Activated naive CD8-positive, alpha-beta T cell treated with anti-CD3 and anti-CD28 coated beads, Interleukin-2, amount 50 U/mL, for 16 hours (primary cell): ENCODE results near the gene CELA3A.
A peak's percentile ranks its signal among the peaks of the same experiment; 100 is the strongest.
"Not testable (repeated sequence)": the region's sequence is repeated elsewhere in the genome, so short reads cannot be mapped to it uniquely, and the experiment has no call there.

Experiments used
- DNase-seq: peaks from one replicate; pipeline ENCODE4 v3.0.0-alpha.2; 2020; ENCODE audit warnings: low read depth, low spot score

Gene CELA3A

DNA sequence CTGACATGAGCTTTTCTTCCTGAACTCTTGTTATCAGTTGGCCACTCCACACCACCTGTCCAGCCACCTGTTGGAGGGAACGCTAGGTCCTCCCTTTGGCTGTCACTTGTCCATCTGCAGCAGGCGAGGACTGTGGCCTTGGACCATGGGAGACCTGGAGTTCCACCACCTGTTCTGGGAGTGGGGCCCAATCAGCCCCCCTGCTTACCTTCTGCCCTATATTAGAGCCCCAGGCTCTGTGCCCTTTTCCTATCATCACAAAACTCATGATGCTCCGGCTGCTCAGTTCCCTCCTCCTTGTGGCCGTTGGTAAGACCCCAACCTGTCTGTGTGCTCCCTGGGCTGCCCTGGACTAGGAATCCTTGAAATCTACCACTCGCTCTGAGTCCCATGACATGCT is at the start of gene CELA3A:
CELA3A (plus strand) TSS at position 249 of the 400 bp plus-strand sequence; CDS start at position 267, 18 bp downstream.
- no peak for DNase-seq

- DNase-seq: no peak
These were observed 48.5 kb upstream of the CELA3A start for GRCh38 chr1:21952786-21953520.

DNA sequence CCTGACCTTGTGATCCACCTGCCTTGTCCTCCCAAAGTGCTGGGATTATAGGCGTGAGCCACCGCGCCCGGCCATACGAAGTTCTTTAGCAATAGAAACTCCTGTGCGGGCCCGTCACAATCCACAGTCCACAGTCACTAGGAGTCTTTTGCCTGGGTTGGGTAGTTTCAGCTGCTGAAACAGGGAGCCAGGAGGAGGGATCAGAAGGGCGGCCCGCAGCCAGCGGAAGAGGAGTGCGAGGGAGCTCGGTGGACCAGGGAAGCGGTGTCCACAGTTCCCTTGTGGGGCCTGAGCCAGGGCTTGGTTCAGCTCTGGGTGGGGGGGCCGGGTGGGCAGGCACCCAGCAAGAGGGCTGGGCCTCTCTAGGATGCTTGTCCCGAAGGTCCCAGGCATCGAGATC is 46.4 kb upstream of the CELA3A start:
- no peak for DNase-seq

GRCh38 chr1:21955501-21956281 is 45.8 kb upstream of the CELA3A start:
- DNase-seq: no peak

GRCh38 chr1:21956720-21957552 is 44.5 kb upstream of the CELA3A start:
- DNase-seq: peak; percentile 25

GRCh38 chr1:21961337-21961736 is 40.1 kb upstream of the CELA3A start:
- no peak for DNase-seq

GRCh38 chr1:21961799-21962198 is 39.7 kb upstream of the CELA3A start:
- DNase-seq: no peak

DNA sequence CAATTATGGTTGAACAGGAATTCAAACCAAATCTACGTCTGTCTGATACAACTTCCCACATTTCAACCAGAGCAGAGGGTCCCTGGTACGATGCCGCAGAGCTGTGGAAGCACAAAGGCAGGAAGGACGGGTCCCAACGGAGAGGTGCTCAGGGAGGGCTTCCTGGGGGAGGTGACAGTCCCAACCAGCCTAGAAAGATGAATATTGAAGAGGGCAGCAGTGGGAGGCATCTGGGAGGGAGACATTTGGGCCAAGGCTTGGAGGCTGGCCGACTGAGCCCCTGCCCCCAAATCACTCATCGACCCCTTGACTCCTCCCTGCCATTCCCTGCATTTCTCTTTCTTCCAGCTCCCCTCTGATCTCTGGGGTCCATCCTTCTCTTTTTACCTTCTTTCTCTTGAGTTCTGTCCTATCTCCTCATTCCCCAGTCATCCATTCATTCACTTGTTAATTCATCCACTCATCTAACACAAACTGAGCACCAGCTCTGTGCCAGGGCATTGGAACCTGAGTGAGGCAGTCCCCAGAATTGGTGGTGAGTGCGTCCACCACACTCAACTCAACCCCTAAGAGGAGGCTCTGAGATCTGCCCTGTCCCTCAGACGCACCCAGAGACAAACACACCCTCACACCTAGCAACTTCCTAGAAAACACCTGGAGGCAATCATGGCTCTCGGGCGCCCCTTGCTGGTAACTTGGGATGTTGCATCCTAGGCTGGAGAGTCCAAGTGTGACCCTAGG is 37.8 kb upstream of the CELA3A start:
- peak; percentile 61 for DNase-seq

DNA sequence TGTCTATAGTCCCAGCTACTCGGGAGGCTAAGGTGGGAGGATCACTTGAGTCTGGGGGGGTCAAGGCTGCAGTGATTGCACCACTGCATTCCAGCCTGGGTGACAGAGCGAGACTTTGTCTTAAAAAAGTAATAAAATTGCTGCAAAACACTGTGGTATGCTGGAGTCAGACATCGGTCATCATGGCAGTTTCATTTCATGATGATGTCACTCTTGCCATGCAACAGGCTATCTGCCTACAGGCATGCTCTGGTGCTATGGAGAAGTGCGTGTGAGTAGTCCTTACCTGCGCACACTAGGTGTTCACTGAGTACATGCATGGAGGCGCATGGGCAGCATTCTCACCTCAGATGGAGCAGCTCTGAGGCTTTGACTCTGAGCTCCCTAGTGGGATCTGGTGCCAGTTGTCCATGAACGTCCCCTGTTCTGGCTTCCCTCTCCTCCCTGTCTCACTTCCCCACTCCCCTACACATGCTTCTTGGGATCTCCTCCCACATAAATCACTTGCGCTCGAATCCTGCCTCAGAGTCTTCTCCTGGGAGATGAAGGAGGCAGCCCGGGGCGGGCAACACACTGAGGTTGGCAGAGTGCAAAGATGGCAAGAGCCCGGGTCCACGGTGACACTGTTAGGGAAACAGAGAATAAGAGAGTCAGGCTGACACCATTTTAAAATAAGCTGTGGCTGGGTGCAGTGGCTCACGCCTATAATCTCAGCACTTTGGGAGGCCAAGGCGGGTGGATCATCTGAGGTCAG is 35.0 kb upstream of the CELA3A start:
- DNase-seq: no peak

GRCh38 chr1:21967216-21967615 is 34.2 kb upstream of the CELA3A start:
- not testable (repeated sequence) for DNase-seq

- not testable (repeated sequence) for DNase-seq
These were observed 32.4 kb upstream of the CELA3A start for GRCh38 chr1:21969066-21969465.

DNA sequence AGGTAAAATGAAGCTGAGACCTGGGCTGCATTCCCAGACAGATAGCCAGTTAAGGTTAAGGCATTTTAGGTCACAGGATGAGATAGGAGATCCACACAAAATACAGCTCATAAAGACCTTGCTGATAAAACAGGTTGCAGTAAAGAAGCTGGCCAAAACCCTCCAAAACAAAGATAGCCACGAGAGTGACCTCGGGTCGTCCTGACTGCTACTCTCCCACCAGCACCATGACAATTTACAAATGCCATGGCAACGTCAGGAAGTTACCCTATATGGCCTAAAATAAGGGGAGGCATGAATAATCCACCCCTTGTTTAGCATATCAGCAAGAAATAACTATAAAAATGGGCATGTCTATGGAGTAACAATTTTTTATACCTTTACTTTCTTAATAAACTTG is 30.9 kb upstream of the CELA3A start:
- DNase-seq: not testable (repeated sequence)

DNA sequence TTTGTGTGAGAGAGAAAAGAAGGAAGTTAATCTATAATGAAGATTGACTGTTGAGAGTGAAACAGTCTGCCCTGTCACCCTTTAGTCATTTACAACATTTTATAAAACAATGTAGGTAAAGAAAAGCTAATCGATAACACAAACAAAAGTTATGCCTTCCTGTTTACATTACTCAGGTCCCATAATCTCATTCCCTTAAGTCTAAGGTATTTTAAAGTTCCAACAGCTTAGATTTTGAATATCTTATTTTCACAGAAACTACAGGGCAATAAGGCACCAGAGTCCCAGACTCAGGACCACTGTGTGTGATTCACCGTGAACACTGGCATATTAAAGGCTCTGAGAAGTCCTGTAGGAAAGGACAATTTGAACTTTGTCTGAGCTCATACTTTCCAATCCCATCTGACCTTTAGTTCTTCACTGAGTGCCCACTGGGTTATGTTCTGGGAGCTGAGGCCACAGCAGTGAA is 28.4 kb upstream of the CELA3A start:
- not testable (repeated sequence) for DNase-seq

GRCh38 chr1:21973948-21974347 is 27.5 kb upstream of the CELA3A start:
- DNase-seq: not testable (repeated sequence)

- not testable (repeated sequence) for DNase-seq
These were observed 26.8 kb upstream of the CELA3A start for GRCh38 chr1:21974699-21975098.

GRCh38 chr1:21975296-21975695 is 26.2 kb upstream of the CELA3A start:
- DNase-seq: not testable (repeated sequence)

DNA sequence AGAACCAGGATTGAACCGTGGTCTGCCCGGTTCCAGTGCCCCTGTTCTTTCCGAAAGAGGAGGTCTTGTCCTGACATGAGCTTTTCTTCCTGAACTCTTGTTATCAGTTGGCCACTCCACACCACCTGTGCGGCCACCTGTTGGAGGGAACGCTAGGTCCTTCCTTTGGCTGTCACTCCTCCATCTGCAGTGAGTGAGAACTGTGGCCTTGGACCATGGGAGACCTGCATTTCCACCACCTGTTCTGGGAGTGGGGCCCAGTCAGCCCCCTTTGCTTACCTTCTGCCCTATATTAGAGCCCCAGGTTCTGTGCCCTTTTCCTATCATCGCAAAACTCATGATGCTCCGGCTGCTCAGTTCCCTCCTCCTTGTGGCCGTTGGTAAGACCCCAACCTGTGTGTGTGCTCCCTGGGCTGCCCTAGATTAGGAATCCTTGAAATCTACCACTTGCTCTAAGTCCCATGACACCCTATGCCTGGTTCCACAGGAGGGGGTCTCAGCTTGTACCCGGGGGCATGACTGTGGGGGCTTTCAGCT is 24.7 kb upstream of the CELA3A start, which contains the start of gene CELA3B:
CELA3B (plus strand) TSS at position 320 of the 537 bp plus-strand sequence; CDS start at position 338, 18 bp downstream.
- DNase-seq: not testable (repeated sequence)

- not testable (repeated sequence) for DNase-seq
These were observed 23.2 kb upstream of the CELA3A start for GRCh38 chr1:21978209-21978608.

DNA sequence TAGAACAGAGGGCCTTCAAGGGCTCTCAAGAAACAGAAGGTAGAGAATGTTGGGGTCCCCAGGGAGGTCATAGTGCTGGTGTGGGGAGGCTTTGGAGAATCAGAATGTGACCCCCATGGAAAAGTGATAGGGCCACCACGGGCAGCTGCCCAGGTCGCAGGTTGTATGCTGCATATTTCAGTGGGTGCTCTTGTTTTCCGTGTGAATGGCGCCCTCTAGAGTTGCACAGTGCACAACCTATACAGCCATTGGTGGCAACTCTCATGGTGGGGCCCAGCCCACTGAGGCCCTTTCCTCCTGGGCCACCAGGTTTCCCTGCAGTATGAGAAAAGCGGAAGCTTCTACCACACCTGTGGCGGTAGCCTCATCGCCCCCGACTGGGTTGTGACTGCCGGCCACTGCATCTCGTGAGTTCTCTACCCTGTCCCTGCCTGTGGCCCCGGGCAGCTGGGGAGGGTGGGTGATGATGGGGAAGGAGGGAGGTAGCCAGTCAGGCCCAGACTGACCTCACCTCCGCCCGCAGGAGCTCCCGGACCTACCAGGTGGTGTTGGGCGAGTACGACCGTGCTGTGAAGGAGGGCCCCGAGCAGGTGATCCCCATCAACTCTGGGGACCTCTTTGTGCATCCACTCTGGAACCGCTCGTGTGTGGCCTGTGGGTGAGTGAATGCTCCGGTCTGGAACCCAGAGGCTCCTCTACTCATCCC is 20.8 kb upstream of the CELA3A start:
- not testable (repeated sequence) for DNase-seq
